HFFc6 (cell line): ENCODE data around the gene ZNF556. TPM values are rescaled to one million over a fixed set of nuclear protein-coding genes. Genes with fewer than 3 reads are reported as not detected.
"Not testable (repeated sequence)": the region's sequence is repeated elsewhere in the genome, so short reads cannot be mapped to it uniquely, and the experiment has no call there.

Experiments used
- DNase-seq: peaks from one replicate; pipeline ENCODE4 v3.0.0-alpha.2; 2018
- H3K27ac Mint-ChIP-seq: 2 replicates; pipeline ENCODE4 v1.8.0; 2020; ENCODE audit warnings: mild to moderate bottlenecking, mixed read lengths
- H3K27me3 Mint-ChIP-seq: 2 replicates; pipeline ENCODE4 v1.8.0; 2021; ENCODE audit warnings: mild to moderate bottlenecking, moderate library complexity, mixed read lengths; ENCODE audit not compliant: insufficient read depth
- H3K36me3 Mint-ChIP-seq: 2 replicates; pipeline ENCODE4 v1.8.0; 2021; ENCODE audit warnings: low read depth, mixed read lengths
- H3K4me1 Mint-ChIP-seq: 2 replicates; pipeline ENCODE4 v1.8.0; 2020; ENCODE audit warnings: low read depth, mixed read lengths
- H3K4me3 Mint-ChIP-seq: 2 replicates; pipeline ENCODE4 v1.8.0; 2020; ENCODE audit warnings: mild to moderate bottlenecking, moderate library complexity, mixed read lengths
- H3K9me3 Mint-ChIP-seq: 2 replicates; pipeline ENCODE4 v1.8.0; 2020; ENCODE audit warnings: mild to moderate bottlenecking, mixed read lengths
- CTCF ChIP-seq: fragments of 200-600 bp; sonication (generic); IDR thresholded peaks from 2 replicates; pipeline ENCODE4 v1.5.0; 2021; ENCODE audit warnings: antibody characterized with exemption, mild to moderate bottlenecking
- total RNA-seq, 6 experiments: library from RNA; stranded (reverse); fragmentation: NEBNext Ultra II Directional; extraction: Animal tissue kit (Norgen Biotek cat#: 25700); gene quantifications; 2 replicates in 1 of 6; 3 replicates in 5 of 6; pipeline ENCODE4 v1.2.3, GENCODE V29; 2021

Gene ZNF556
- total RNA-seq, 6 experiments from 2014 or later, result not detected

GRCh38 chr19:2902590-2903218 lies 35.6 kb downstream of the ZNF556 start:
- H3K9me3 Mint-ChIP-seq, result peaks cover 10% of the 10 kb centered on the region
- DNase-seq, result no peak
- no peak for TF ChIP-seq CTCF
- peaks cover 10% of the 10 kb centered on the region for H3K4me1 Mint-ChIP-seq
- H3K27ac Mint-ChIP-seq, result no peak overlapping the region
- H3K27me3 Mint-ChIP-seq, result no peaks in the 10 kb centered on the region
- H3K36me3 Mint-ChIP-seq, result peaks cover 7% of the 10 kb centered on the region
- no peak overlapping the region for H3K4me3 Mint-ChIP-seq

DNA sequence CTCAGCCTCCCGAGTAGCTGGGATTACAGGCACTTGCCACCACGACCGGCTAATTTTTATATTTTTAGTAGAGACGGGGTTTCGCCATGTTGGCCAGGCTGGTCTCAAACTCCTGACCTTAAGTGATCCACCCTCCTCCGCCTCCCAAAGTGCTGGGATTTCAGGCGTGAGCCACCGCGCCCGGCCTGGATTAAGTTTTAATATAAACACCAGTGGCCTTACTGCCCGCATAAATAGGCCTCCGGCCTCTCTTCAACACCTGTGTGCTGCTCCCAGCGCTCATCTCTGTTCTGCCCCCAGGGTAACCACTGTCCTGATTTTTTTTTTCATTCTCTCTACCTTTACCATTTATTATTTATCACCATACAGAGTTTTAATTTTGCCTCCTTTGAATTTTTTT lies 36.2 kb downstream of the ZNF556 start:
- not testable (repeated sequence) for H3K36me3 Mint-ChIP-seq, H3K4me1 Mint-ChIP-seq, H3K27ac Mint-ChIP-seq, H3K9me3 Mint-ChIP-seq, DNase-seq, H3K27me3 Mint-ChIP-seq, H3K4me3 Mint-ChIP-seq

GRCh38 chr19:2905918-2906519 lies 38.9 kb downstream of the ZNF556 start:
- Mint-ChIP-seq H3K4me3 (no peak overlapping the region), H3K36me3 (peaks cover 23% of the 10 kb centered on the region), H3K27me3 (no peaks in the 10 kb centered on the region; the same call in 1 of the 2 replicates), H3K27ac (no peak overlapping the region), H3K9me3 (peaks cover 20% of the 10 kb centered on the region), H3K4me1 (peaks cover 21% of the 10 kb centered on the region)
- TF ChIP-seq CTCF, result no peak
- no peak for DNase-seq

DNA sequence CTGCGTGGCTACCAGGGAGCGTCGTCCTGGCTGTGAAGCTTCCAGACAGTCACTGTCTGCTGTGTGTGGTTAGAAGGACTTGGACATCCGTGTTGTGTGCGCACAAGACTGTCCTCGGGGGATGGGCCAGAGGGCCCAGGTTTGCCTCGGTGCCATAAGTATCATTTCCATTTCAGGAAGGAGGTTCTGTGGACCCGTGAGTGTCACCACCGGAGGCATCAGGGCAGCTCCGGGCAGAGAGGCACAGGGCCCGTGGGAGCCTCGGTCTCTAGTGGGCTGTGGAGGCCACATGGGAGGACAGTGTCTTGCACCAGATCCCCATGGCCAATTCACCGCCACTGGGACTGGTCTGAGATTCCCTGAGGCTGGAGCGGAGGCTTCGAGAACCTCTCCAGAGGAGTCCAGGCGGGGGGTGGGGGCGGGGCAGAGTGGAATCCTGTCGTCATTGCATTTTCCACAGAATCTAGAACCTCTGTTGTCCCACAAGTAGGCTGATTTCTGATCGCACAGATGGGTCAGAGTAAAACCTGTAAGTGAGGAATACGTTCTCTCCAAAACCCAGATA lies 39.6 kb downstream of the ZNF556 start:
- Mint-ChIP-seq H3K36me3 (peaks cover 27% of the 10 kb centered on the region), H3K27me3 (no peaks in the 10 kb centered on the region; the same call in 1 of the 2 replicates), H3K4me1 (peaks cover 17% of the 10 kb centered on the region), H3K4me3 (no peak overlapping the region), H3K9me3 (peaks cover 25% of the 10 kb centered on the region), H3K27ac (no peak overlapping the region)
- TF ChIP-seq CTCF, result no peak
- no peak for DNase-seq

GRCh38 chr19:2912306-2912705 lies 45.2 kb downstream of the ZNF556 start:
- Mint-ChIP-seq H3K4me3 (no peak overlapping the region), H3K9me3 (peaks cover 78% of the 10 kb centered on the region), H3K4me1 (peaks cover 11% of the 10 kb centered on the region), H3K36me3 (peaks cover 67% of the 10 kb centered on the region), H3K27me3 (no peaks in the 10 kb centered on the region; the same call in none of the 2 replicates), H3K27ac (no peak overlapping the region)
- TF ChIP-seq CTCF, result no peak
- DNase-seq, result no peak
